ENCODE results near the gene TMEM187. TPM values are rescaled to one million over a fixed set of nuclear protein-coding genes. Genes with fewer than 3 reads are reported as not detected.

Gene TMEM187
- total and polyA plus RNA-seq, 4 donors = 1.8 to 11.4 (median 5.9) TPM

GRCh38 chrX:153999359-154000037, 26.9 kb downstream of the TMEM187 start:
- ATAC-seq (ENCODE audit: insufficient read depth, low FRiP score) (no peak), DNase-seq (no peak)
- TF ChIP-seq, protein P1, sequence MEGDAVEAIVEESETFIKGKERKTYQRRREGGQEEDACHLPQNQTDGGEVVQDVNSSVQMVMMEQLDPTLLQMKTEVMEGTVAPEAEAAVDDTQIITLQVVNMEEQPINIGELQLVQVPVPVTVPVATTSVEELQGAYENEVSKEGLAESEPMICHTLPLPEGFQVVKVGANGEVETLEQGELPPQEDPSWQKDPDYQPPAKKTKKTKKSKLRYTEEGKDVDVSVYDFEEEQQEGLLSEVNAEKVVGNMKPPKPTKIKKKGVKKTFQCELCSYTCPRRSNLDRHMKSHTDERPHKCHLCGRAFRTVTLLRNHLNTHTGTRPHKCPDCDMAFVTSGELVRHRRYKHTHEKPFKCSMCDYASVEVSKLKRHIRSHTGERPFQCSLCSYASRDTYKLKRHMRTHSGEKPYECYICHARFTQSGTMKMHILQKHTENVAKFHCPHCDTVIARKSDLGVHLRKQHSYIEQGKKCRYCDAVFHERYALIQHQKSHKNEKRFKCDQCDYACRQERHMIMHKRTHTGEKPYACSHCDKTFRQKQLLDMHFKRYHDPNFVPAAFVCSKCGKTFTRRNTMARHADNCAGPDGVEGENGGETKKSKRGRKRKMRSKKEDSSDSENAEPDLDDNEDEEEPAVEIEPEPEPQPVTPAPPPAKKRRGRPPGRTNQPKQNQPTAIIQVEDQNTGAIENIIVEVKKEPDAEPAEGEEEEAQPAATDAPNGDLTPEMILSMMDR (IDR thresholded peaks at IDR 0.05; ENCODE audit: control extremely low read depth, extremely low read depth) = no peak
- Histone ChIP-seq H3K4me1 (ENCODE audit: control insufficient read depth in 5 of 5, insufficient read depth in 5 of 5, low read length in 5 of 5) (no peaks in the 10 kb centered on the region), H3K27me3 (ENCODE audit: control insufficient read depth in 3 of 3, insufficient read depth in 3 of 3, low read length in 2 of 3) (peaks cover 0 to 22% (median 0%) of the 10 kb centered on the region in 3 donors), H3K27ac (ENCODE audit: low read depth in 1 of 2, low read length in 1 of 2) (no peak overlapping the region), H3K9ac (ENCODE audit: insufficient read depth in 1 of 2, low read length in 2 of 2) (no peak overlapping the region), H3K9me3 (ENCODE audit: control insufficient read depth in 4 of 4, insufficient read depth in 3 of 4, low read length in 3 of 4) (peaks cover 0 to 4% (median 0%) of the 10 kb centered on the region in 4 donors), H3K36me3 (ENCODE audit: control insufficient read depth in 4 of 4, insufficient read depth in 4 of 4, low read length in 4 of 4) (no peaks in the 10 kb centered on the region), H3K4me3 (no peak overlapping the region)
- 39 to 65% methylated on average over 18 to 19 of the region's 19 CpGs for WGBS, 2 donors

- no peaks in the 10 kb centered on the region for H3K36me3 ChIP-seq (ENCODE audit: control insufficient read depth in 4 of 4, insufficient read depth in 4 of 4, low read length in 4 of 4)
- ATAC-seq (ENCODE audit: insufficient read depth, low FRiP score) (peak; percentile 58), DNase-seq (peak in 1 of 3 donors; percentile 34)
Measured at GRCh38 chrX:154000051-154000450, 27.5 kb downstream of the TMEM187 start.

DNA sequence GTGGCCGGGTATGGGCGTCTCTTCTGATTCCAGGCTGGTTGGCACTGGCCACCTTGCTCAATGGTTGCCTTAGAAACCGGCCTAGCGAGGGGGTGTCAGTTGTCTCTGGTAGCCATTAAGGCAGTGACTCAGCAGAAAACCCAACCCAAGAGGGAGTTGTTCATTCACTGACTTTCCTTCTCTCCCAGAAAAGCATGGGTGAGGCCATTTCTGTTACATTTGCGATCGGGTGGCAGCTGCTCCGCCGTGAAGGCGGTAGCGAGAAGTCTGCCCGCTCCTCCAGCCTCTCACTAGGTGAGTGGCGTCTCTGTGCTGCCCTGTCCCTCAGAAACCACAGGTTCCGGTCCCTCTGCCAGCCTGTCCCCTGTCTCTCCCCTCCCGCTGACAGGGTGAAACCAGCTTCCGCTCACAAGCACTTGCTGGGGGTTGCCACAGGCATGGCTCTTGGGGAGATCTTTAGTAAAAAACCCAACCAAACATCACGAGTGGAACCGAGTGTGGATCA, 29.7 kb downstream of the TMEM187 start:
- no peak overlapping the region for H3K4me3 ChIP-seq
- H3K27me3 ChIP-seq (ENCODE audit: control insufficient read depth in 3 of 3, insufficient read depth in 3 of 3, low read length in 2 of 3) = peaks cover 0 to 14% (median 0%) of the 10 kb centered on the region in 3 donors
- H3K27ac ChIP-seq (ENCODE audit: low read depth in 1 of 2, low read length in 1 of 2) = peak overlapping the region in 1 of 2 donors; percentile 12
- WGBS, 2 donors = 40 to 74% methylated on average over 13 to 17 of the region's 17 CpGs
- no peak overlapping the region for H3K9ac ChIP-seq (ENCODE audit: insufficient read depth in 1 of 2, low read length in 2 of 2)
- DNase-seq = no peak
- H3K9me3 ChIP-seq (ENCODE audit: control insufficient read depth in 4 of 4, insufficient read depth in 3 of 4, low read length in 3 of 4) = peaks cover 0 to 9% (median 0%) of the 10 kb centered on the region in 4 donors
- TF ChIP-seq, protein P1 (IDR thresholded peaks at IDR 0.05; ENCODE audit: control extremely low read depth, extremely low read depth) = no peak
- no peaks in the 10 kb centered on the region for H3K36me3 ChIP-seq (ENCODE audit: control insufficient read depth in 4 of 4, insufficient read depth in 4 of 4, low read length in 4 of 4)
- peak; percentile 59 for ATAC-seq (ENCODE audit: insufficient read depth, low FRiP score)
- H3K4me1 ChIP-seq (ENCODE audit: control insufficient read depth in 5 of 5, insufficient read depth in 5 of 5, low read length in 5 of 5) = no peaks in the 10 kb centered on the region

More at GRCh38 chrX:154000051-154000450, 27.5 kb downstream of the TMEM187 start:
- peaks cover 0 to 22% (median 0%) of the 10 kb centered on the region in 3 donors for H3K27me3 ChIP-seq (ENCODE audit: control insufficient read depth in 3 of 3, insufficient read depth in 3 of 3, low read length in 2 of 3)
- H3K4me3 ChIP-seq = no peak overlapping the region
- no peaks in the 10 kb centered on the region for H3K4me1 ChIP-seq (ENCODE audit: control insufficient read depth in 5 of 5, insufficient read depth in 5 of 5, low read length in 5 of 5)
- no peak overlapping the region for H3K9ac ChIP-seq (ENCODE audit: insufficient read depth in 1 of 2, low read length in 2 of 2)
- H3K27ac ChIP-seq (ENCODE audit: low read depth in 1 of 2, low read length in 1 of 2) = no peak overlapping the region
- WGBS, 2 donors = 58 to 63% methylated on average over 5 of the region's 5 CpGs
- TF ChIP-seq, protein P1 (IDR thresholded peaks at IDR 0.05; ENCODE audit: control extremely low read depth, extremely low read depth) = no peak
- H3K9me3 ChIP-seq (ENCODE audit: control insufficient read depth in 4 of 4, insufficient read depth in 3 of 4, low read length in 3 of 4) = peaks cover 0 to 4% (median 0%) of the 10 kb centered on the region in 4 donors

All from lung (tissue), 12 donors.